H9 (cell line): ENCODE results near the gene NRP1. TPM values are rescaled to one million over a fixed set of nuclear protein-coding genes. Genes with fewer than 3 reads are reported as not detected.

Source experiments
- DNase-seq: peaks from one replicate; pipeline ENCODE4 v3.0.0-alpha.2; 2017
- H2AFZ ChIP-seq: one replicate; pipeline ENCODE4 v1.6.1; 2013; ENCODE audit warnings: mild to moderate bottlenecking, low read length, control low read depth, moderate library complexity
- H2AK5ac ChIP-seq: 2 replicates; pipeline ENCODE4 v1.6.1; 2013; ENCODE audit warnings: low read length, control low read depth, mixed read lengths; ENCODE audit not compliant: insufficient read length
- H2BK120ac ChIP-seq: one replicate; pipeline ENCODE4 v1.6.1; 2013; ENCODE audit warnings: low read depth, mild to moderate bottlenecking, low read length, control low read depth, inconsistent platforms; ENCODE audit not compliant: poor library complexity, severe bottlenecking
- H2BK12ac ChIP-seq: 2 replicates; pipeline ENCODE4 v1.6.1; 2013; ENCODE audit warnings: low read length, control low read depth, mixed read lengths, low read depth; ENCODE audit not compliant: insufficient read length
- H2BK15ac ChIP-seq: 2 replicates; pipeline ENCODE4 v1.6.1; 2013; ENCODE audit warnings: low read depth, low read length, control low read depth
- H2BK20ac ChIP-seq: one replicate; pipeline ENCODE4 v1.6.1; 2013; ENCODE audit warnings: low read depth, mild to moderate bottlenecking, low read length, control low read depth, inconsistent platforms; ENCODE audit not compliant: poor library complexity, severe bottlenecking
- H2BK5ac ChIP-seq: 2 replicates; pipeline ENCODE4 v1.6.1; 2013; ENCODE audit warnings: low read length, control low read depth, mixed read lengths; ENCODE audit not compliant: insufficient read length
- H3K14ac ChIP-seq: 2 replicates; pipeline ENCODE4 v1.6.1; 2013; ENCODE audit warnings: low read length, control low read depth; ENCODE audit not compliant: insufficient read depth
- H3K18ac ChIP-seq: 2 replicates; pipeline ENCODE4 v1.6.1; 2013; ENCODE audit warnings: low read depth, mild to moderate bottlenecking, mixed read lengths, low read length, control low read depth; ENCODE audit not compliant: insufficient read length
- H3K23ac ChIP-seq: 2 replicates; pipeline ENCODE4 v1.6.1; 2013; ENCODE audit warnings: low read length, control low read depth, mixed read lengths, low read depth; ENCODE audit not compliant: insufficient read length
- H3K23me2 ChIP-seq: 2 replicates; pipeline ENCODE4 v1.6.1; 2013; ENCODE audit warnings: low read depth, mild to moderate bottlenecking, mixed read lengths, low read length, control low read depth; ENCODE audit not compliant: insufficient read length, poor library complexity, severe bottlenecking
- H3K27ac ChIP-seq: 2 replicates; pipeline ENCODE4 v1.5.1; 2013; ENCODE audit warnings: low read length, control low read depth, mixed read lengths, low read depth; ENCODE audit not compliant: insufficient read length
- H3K27me3 ChIP-seq: 2 replicates; pipeline ENCODE4 v1.6.1; 2013; ENCODE audit warnings: low read length, control low read depth, inconsistent platforms; ENCODE audit not compliant: insufficient read depth
- H3K4ac ChIP-seq: 2 replicates; pipeline ENCODE4 v1.6.1; 2013; ENCODE audit warnings: low read depth, mild to moderate bottlenecking, control low read depth, inconsistent platforms, low read length, moderate library complexity
- H3K4me1 ChIP-seq: 2 replicates; pipeline ENCODE4 v1.6.1; 2013; ENCODE audit warnings: low read length, control low read depth, inconsistent platforms; ENCODE audit not compliant: insufficient read depth
- H3K4me2 ChIP-seq: 2 replicates; pipeline ENCODE4 v1.6.1; 2013; ENCODE audit warnings: low read length, control low read depth, mixed read lengths; ENCODE audit not compliant: insufficient read length, insufficient read depth
- H3K56ac ChIP-seq: 2 replicates; pipeline ENCODE4 v1.6.1; 2013; ENCODE audit warnings: low read depth, mild to moderate bottlenecking, mixed read lengths, low read length, control low read depth; ENCODE audit not compliant: insufficient read length
- H3K79me1 ChIP-seq: 2 replicates; pipeline ENCODE4 v1.6.1; 2013; ENCODE audit warnings: low read depth, mild to moderate bottlenecking, moderate library complexity, low read length, control low read depth, inconsistent platforms; ENCODE audit not compliant: insufficient read depth, poor library complexity, severe bottlenecking
- H3K79me2 ChIP-seq: 2 replicates; pipeline ENCODE4 v1.6.1; 2013; ENCODE audit warnings: low read length, control low read depth, inconsistent platforms; ENCODE audit not compliant: insufficient read depth
- H3K9ac ChIP-seq: 2 replicates; pipeline ENCODE4 v1.6.1; 2013; ENCODE audit warnings: low read length, control low read depth, mixed read lengths; ENCODE audit not compliant: insufficient read length; ENCODE audit errors: extremely low read depth
- H3K9me3 ChIP-seq: one replicate; pipeline ENCODE4 v1.6.1; 2013; ENCODE audit warnings: low read depth, low read length, inconsistent platforms; ENCODE audit not compliant: control insufficient read depth
- H3T11ph ChIP-seq: one replicate; pipeline ENCODE4 v1.6.1; 2013; ENCODE audit warnings: mild to moderate bottlenecking, low read length, control low read depth, inconsistent platforms
- H4K20me1 ChIP-seq: one replicate; pipeline ENCODE4 v1.6.1; 2013; ENCODE audit not compliant: control insufficient read depth, insufficient read length, insufficient read depth
- H4K5ac ChIP-seq: 2 replicates; pipeline ENCODE4 v1.6.1; 2013; ENCODE audit warnings: low read depth, mild to moderate bottlenecking, mixed read lengths, low read length, control low read depth; ENCODE audit not compliant: insufficient read length
- H4K8ac ChIP-seq: replicated peaks from 2 replicates; pipeline ENCODE4 v1.6.1; 2013; ENCODE audit warnings: low read length, control low read depth, mixed read lengths, low read depth; ENCODE audit not compliant: insufficient read length
- H4K91ac ChIP-seq: 2 replicates; pipeline ENCODE4 v1.6.1; 2013; ENCODE audit warnings: low read depth, mild to moderate bottlenecking, moderate library complexity, mixed read lengths, low read length, control low read depth; ENCODE audit not compliant: insufficient read length
- H3K27ac Mint-ChIP-seq, 3 experiments: 2 replicates in 2 of 3; 3 replicates in 1 of 3; pipeline ENCODE4 v1.8.0; 2020 to 2021; ENCODE audit warnings: mixed read lengths in 3 of 3, mild to moderate bottlenecking in 1 of 3, moderate library complexity in 1 of 3
- H3K27me3 Mint-ChIP-seq: 2 replicates; pipeline ENCODE4 v1.8.0; 2021; ENCODE audit warnings: low read depth, mild to moderate bottlenecking, moderate library complexity, mixed read lengths
- H3K36me3 Mint-ChIP-seq, 3 experiments: 2 replicates in 2 of 3; 3 replicates in 1 of 3; pipeline ENCODE4 v1.8.0; 2020 to 2021; ENCODE audit warnings: low read depth in 3 of 3, mixed read lengths in 3 of 3; ENCODE audit not compliant: insufficient read depth in 1 of 3
- H3K4me1 Mint-ChIP-seq, 2 experiments: 2 replicates each; pipeline ENCODE4 v1.8.0; 2020; ENCODE audit warnings: mixed read lengths in 2 of 2
- H3K4me3 Mint-ChIP-seq, 2 experiments: 2 replicates in 1 of 2; 3 replicates in 1 of 2; pipeline ENCODE4 v1.8.0; 2020 to 2021; ENCODE audit warnings: mild to moderate bottlenecking in 2 of 2, mixed read lengths in 2 of 2, moderate library complexity in 1 of 2
- H3K9me3 Mint-ChIP-seq, 2 experiments: 2 replicates in 1 of 2; 3 replicates in 1 of 2; pipeline ENCODE4 v1.8.0; 2020; ENCODE audit warnings: mild to moderate bottlenecking in 2 of 2, mixed read lengths in 2 of 2, moderate library complexity in 1 of 2
- WGBS: extraction: QIAGEN DNeasy Blood & Tissue Kit; methylation state at CpG from one replicate; pipeline ENCODE4 v1.1.7; 2013; ENCODE audit warnings: missing lambda C conversion rate, low lambda C conversion rate, mixed read lengths; ENCODE audit not compliant: insufficient read length; ENCODE audit errors: extremely low coverage; 5-methylcytosine and 5-hydroxymethylcytosine counted together
- total RNA-seq: library from RNA; stranded (reverse); gene quantifications from 2 replicates; pipeline ENCODE4 v1.2.1, GENCODE V29; 2021
- TF ChIP-seq, protein P1 (sequence below): fragments of 200-600 bp; sonication (generic); conservative IDR thresholded peaks from 3 replicates; pipeline ENCODE4 v1.8.0; 2021; ENCODE audit warnings: antibody characterized with exemption, mild to moderate bottlenecking

The NRP1 gene
- total RNA-seq, 1 experiment from 2014 or later = 4.6 TPM

GRCh38 chr10:33189363-33189762 lies 145.1 kb downstream of the NRP1 start:
- Histone ChIP-seq H3K27me3 (no peaks in the 10 kb centered on the region), H3K18ac (no peak overlapping the region), H3K79me2 (no peaks in the 10 kb centered on the region), H2BK120ac (no peak overlapping the region), H2BK12ac (no peak overlapping the region), H4K20me1 (no peaks in the 10 kb centered on the region), H2BK15ac (no peak overlapping the region), H2BK5ac (no peak overlapping the region), H3K79me1 (no peaks in the 10 kb centered on the region), H3K27ac (no peak overlapping the region), H3T11ph (no peak overlapping the region), H4K5ac (no peak overlapping the region), H3K56ac (no peak overlapping the region), H3K23ac (no peak overlapping the region), H3K4me1 (peaks cover 10% of the 10 kb centered on the region; the same call in 1 of the 2 replicates), H2AFZ (no peak overlapping the region), H3K4me2 (no peak overlapping the region), H3K4ac (no peak overlapping the region), H4K91ac (no peak overlapping the region), H3K9me3 (no peaks in the 10 kb centered on the region), H3K23me2 (no peaks in the 10 kb centered on the region), H2AK5ac (no peak overlapping the region), H3K14ac (no peak overlapping the region), H4K8ac (no peak overlapping the region), H3K9ac (no peak overlapping the region), H2BK20ac (no peak overlapping the region)
- Mint-ChIP-seq H3K27me3 (peaks cover 4% of the 10 kb centered on the region), H3K27ac (no peak overlapping the region), H3K36me3 (no peaks in the 10 kb centered on the region), H3K4me3 (no peak overlapping the region), H3K9me3 (no peaks in the 10 kb centered on the region), H3K4me1 (peaks cover 19 to 25% of the 10 kb centered on the region in 2 experiments)
- TF ChIP-seq, protein P1, sequence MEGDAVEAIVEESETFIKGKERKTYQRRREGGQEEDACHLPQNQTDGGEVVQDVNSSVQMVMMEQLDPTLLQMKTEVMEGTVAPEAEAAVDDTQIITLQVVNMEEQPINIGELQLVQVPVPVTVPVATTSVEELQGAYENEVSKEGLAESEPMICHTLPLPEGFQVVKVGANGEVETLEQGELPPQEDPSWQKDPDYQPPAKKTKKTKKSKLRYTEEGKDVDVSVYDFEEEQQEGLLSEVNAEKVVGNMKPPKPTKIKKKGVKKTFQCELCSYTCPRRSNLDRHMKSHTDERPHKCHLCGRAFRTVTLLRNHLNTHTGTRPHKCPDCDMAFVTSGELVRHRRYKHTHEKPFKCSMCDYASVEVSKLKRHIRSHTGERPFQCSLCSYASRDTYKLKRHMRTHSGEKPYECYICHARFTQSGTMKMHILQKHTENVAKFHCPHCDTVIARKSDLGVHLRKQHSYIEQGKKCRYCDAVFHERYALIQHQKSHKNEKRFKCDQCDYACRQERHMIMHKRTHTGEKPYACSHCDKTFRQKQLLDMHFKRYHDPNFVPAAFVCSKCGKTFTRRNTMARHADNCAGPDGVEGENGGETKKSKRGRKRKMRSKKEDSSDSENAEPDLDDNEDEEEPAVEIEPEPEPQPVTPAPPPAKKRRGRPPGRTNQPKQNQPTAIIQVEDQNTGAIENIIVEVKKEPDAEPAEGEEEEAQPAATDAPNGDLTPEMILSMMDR = no peak
- DNase-seq = no peak
- no CpG with 5 or more reads among the region's 6 CpGs for WGBS
